NCI-H2171 treated with DMSO at 0.1 percent for 48 hours (cell line): ENCODE data around the gene GYG1.

Experiments
- DNase-seq: peaks from one replicate; lab custom pipeline; 2025; lab: John Stamatoyannopoulos, UW

Gene GYG1

GRCh38 chr3:148990236-148990635 lies 1.1 kb upstream of the GYG1 start:
- DNase-seq, result no peak

GRCh38 chr3:148992027-148992634 lies 791 bp downstream of the GYG1 start:
- DNase-seq, result no peak

DNA sequence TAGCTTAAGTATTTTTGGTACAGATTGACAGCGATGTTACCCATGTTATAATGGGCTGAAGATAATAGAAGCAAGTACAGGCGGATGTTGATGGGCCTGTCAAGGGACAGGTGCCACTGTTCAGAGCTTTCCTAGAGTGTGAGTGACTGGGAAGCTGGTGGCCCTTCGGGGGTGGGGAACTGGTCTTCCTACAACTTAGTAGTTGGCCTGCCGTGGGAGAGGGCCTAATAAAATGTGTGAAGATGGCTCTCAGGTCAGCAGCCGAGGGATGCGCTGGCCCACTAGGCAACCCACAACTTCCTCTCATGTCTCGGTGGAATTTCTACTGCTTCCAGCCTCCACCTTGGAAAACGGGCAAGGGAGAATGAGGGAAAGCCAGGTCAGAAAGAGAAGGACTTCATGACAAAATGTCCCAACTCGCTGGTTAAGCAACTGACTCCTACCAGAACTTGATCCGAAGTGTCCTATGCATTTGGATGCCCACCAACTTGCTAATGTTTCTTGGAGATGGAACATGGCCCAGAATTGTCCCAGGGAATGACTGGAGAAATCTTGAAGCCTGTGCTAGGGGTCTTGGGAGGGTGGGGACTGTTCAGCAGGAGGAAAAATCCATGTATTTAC lies 1.4 kb downstream of the GYG1 start:
- no peak for DNase-seq

GRCh38 chr3:148997623-148998022 lies 6.3 kb downstream of the GYG1 start:
- no peak for DNase-seq

GRCh38 chr3:148998297-148998696 lies 7.0 kb downstream of the GYG1 start:
- no peak for DNase-seq

DNA sequence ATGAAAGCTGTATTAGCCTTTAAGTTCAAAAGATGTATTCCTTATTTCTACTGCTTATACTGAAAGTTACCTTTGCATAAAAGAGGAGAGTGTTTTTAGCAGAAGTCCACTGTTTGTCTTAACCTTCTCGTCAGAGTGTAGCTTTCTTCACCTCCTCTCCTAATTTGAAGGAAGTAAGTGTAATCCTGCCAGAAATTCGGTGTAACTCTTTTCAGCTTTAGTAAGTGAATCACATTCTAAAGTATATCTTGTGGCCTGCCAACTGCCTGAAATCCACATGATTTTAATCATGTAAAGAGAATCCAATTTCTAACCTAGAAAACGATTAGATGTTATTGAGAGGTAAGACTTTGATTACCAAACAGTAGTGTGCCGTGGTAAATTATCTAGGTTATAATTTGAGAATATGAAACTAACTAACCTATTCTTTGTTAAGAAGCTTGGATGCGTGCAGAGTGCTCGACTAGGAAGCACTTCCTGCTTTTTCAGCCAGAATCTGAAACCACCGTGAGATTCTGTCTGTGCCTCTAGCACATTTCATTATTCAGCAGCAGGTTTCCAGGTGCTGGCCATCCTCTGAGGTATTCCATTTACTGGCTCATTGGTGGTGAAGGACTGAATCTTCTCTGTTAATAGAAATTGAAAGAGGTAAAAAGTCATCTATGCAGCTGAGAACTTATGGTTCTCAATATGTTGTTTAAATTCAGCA lies 7.5 kb downstream of the GYG1 start:
- no peak for DNase-seq

DNA sequence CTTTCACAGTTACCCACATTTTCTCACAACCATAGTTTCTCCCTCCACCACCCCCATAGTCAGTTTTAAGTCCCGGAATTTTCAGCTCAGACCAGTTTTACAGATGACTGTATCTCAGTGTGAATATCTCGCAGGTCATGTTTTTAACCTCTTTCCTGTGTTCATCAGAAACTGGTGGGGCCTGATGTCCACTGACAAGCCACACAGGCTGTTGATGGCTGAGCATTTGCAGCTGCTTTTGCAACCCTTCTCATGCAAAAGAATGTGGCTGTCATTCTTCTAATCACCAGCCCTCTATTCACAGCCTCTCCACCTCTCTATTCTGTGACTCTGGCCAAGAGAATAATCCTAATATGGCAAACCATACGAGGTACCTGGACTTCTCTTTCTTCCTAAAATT lies 8.5 kb downstream of the GYG1 start:
- DNase-seq, result no peak

- no peak for DNase-seq
These were observed 8.9 kb downstream of the GYG1 start for GRCh38 chr3:149000206-149000745.

- DNase-seq, result no peak
These were observed 10.4 kb downstream of the GYG1 start for GRCh38 chr3:149001727-149002126.

GRCh38 chr3:149003653-149004305 lies 12.4 kb downstream of the GYG1 start:
- DNase-seq, result no peak

DNA sequence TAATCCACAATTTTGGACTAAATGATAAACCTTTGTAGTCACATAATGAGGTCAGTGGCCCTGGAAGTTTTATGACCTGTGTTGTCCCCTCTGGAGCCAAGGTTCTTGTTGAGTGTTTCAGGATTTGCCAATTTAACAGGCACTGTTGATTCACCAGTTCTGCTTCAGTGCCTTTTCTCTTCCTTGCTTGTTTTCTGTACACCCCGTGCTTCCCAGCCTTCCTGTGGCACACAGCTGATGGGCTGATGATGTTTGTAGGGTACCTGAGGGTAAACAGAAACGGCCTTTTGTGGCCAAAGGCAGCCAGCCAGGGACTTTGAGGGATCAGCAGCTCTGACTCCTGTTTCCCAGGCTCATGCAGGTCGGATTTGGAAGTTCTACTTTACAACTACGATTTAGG lies 13.3 kb downstream of the GYG1 start:
- DNase-seq, result no peak

GRCh38 chr3:149005416-149005815 lies 14.1 kb downstream of the GYG1 start:
- DNase-seq, result no peak

DNA sequence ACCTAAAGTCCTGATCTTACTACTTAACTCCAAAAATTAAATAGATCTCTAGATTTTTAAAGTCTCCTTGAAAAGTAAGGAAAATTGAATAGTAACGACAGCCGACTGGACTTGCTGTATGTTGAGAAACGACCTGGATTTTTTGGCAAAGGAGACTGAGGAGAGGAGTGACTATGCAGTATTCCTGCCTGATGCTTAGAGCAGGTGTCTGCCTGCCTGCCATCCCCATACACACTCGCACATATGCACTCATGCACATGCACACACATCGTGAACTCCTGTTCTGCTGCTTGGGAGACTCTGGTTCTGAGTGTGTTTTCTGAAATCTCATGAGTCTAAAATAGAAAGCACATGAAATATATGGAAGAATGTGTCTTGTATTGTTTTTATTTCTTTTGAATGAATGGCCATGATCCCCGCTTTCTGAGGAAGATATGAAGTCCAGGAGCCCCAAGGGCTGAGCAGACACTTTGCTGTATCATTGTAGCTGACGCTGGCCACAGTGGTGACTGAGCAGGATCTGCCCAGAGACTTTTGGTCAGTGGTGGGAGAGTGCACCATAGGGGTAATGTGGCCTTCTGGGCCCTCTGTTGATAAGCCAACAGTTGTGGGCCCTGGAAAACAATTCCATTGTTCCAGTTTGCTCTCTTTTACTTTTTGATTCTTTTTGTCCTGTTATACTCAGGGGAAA lies 16.4 kb downstream of the GYG1 start:
- DNase-seq, result no peak

DNA sequence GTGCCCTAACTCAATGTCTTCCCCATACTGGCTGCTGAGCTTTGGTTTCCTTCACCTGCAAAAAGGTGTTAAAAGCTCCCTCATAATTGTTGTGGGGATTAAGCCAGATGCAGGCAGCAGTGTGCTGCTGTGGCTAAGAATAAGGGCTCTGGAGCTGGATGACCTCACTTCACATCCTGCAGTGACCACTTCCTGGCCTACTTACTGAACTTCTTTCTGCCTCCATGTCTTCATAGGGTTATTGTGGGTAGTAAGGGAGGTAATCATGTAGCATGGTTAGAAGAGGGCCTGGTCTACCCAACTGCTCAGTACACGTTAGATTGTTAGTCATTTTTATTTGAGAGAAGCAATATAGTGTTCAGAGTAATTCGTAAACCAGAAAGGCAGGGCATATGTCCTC lies 18.4 kb downstream of the GYG1 start:
- DNase-seq, result no peak

DNA sequence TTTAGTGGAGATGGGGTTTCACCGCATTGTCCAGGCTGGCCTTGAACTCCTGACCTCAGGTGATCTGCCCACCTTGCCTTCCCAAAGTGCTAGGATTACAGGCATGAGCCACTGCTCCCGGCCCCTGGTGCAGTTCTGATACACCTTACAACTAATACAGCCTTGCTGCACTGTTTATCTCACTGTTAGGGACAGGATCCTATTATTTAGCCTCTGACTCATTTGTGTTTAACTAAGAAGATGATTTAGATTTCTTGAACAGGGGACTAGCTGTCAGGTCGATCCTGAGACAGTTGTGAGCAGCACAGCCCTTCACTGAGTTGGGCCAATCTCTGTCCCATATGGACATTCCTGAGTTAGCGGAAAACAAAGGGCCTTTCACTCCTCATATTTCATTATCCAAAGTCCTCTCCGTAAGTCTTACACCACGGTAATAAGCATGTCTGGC lies 19.2 kb downstream of the GYG1 start:
- no peak for DNase-seq

DNA sequence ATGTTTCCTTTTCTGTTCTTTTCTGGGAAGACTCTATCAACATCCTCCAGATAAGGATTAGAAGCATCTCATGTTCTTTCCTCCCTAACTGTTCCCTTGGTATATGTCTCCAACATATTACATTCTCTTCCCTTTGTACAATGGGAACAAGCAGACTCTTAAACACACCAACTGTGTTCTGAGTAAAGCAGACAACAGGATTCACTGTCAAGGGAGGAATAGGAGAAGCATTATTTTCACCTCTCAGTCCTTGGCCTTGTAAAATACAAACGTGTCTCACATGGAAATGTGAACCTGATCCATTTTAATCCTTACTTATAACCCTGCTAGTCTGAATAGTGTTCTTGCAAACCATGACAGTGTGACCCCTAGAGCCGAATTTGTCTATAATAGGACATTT lies 19.6 kb downstream of the GYG1 start:
- no peak for DNase-seq

GRCh38 chr3:149011676-149012075 lies 20.3 kb downstream of the GYG1 start:
- no peak for DNase-seq

DNA sequence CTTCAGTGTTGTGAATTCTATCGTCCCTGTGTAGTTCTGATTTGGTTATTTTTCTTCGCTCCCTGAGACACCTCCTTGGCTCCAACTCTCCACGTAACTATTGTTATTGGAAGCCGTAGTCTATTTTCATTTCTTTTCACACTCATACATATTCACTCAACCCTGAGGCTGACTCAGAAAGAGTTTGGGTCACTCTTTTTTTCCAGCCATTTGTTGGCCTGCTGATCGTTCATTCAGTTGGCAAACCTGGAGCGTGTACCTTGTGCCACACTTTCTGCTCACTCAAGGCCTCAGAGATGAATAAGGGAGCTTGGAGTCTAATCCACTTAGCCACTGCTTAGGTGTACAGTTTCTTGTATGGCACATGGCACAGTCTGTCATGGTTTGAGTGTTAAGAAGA lies 22.4 kb downstream of the GYG1 start:
- DNase-seq, result no peak

DNA sequence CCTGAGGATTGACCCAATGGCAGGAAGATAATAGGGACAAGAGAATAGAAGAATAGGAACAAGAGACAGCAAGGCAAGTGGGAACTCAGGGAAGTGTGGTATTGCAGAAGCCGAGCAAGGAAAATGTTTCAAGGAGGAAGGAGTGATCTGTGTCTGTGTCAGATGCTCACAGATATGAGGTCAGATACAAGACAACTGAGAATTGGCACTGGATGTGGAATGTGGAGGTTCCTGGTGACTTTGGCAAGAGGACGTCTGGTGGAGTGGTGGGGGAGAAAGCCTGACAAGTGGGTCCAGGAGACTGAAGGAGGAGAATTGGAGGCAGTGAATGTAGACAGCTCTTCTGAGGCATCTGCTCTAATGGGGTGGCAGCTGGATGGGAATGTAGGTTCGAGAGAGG lies 24.1 kb downstream of the GYG1 start:
- no peak for DNase-seq

GRCh38 chr3:149016242-149016641 lies 24.9 kb downstream of the GYG1 start:
- DNase-seq, result no peak

GRCh38 chr3:149016669-149017541 lies 25.6 kb downstream of the GYG1 start:
- no peak for DNase-seq
